ENCODE measurements around the gene THAP11. TPM values are rescaled to one million over a fixed set of nuclear protein-coding genes. Genes with fewer than 3 reads are reported as not detected.

THAP11 gene
- total and polyA plus RNA-seq, 2 of the 13 experiments (the other 11 are each of a cell fraction or from before 2014, with no cell fraction given), result 44.2 to 53.4 TPM

DNA sequence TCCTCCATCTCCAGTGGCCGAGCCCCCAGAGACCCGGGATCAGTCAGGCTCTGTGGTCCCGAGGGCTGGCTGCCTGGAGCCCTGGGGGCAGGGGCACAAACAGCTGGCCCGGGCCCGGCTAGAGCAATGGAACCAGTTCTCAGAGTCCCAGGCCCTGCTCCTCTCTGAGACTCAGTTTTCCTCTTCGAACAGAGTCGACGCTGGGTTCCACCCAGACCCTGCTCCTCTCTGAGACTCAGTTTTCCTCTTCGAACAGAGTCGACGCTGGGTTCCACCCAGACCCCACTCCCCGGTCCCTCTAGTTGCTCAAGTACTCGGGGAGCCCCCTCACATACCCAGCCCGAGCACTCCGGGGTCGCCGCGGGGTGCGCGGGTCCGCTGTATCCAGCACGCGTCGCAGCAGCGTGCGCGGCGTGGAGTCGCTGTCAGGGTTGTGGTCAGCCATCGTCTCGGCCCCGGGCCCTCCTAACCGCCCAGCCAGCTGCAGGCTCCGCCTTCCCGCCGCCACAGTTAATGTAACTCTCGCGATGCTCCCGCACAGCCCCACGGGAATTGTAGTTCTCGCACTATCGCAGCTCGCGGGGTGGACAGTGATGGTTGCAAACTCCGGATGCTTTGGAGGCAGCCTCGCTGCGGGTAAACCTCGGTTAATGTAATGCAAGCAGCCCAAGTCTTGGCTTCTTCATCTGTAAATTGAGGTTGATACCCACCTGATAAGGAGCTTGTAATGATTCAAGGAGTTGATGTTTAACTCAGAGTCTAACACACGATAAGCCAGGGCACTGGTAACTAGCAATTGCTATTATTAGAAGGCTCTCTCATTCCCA lies 8.5 kb upstream of the THAP11 start (continued):
- TF ChIP-seq MTA1 (CRISPR knock-in tag; IDR thresholded peaks at IDR 0.05; ENCODE audit: borderline replicate concordance), result peak; percentile 58; the same call in 1 of the 2 replicates
- peak; percentile 83; the same call in 1 of the 2 replicates for TF ChIP-seq ZNF749 (CRISPR knock-in tag; IDR thresholded peaks at IDR 0.05; ENCODE audit: borderline replicate concordance)
- TF ChIP-seq ZNF777 (CRISPR knock-in tag; IDR thresholded peaks at IDR 0.05), result peak; percentile 80
- no peak for TF ChIP-seq ZNF75D (CRISPR knock-in tag; IDR thresholded peaks at IDR 0.05; ENCODE audit: borderline replicate concordance)
- TF ChIP-seq SP5 (CRISPR knock-in tag; IDR thresholded peaks at IDR 0.05; ENCODE audit: borderline replicate concordance, low read depth), result peak; percentile 53; the same call in 1 of the 2 replicates
- TF ChIP-seq ZNF205 (CRISPR knock-in tag; IDR thresholded peaks at IDR 0.05), result peak; percentile 82
- no peak for TF ChIP-seq HNRNPK (IDR thresholded peaks at IDR 0.05; ENCODE audit: low read depth, low read length, poor library complexity, severe bottlenecking)
- TF ChIP-seq ZNF234 (CRISPR knock-in tag; conservative IDR thresholded peaks at IDR 0.05), result 0 out of 2 replicates have a peak, but pooled peaks have one; percentile 45
- no peak; the same call in 1 of the 2 replicates for TF ChIP-seq SOX13 (IDR thresholded peaks at IDR 0.05)
- peak in 1 of 2 experiments; percentile 26; a peak in 1 of 4 replicates for TF ChIP-seq SOX13 (CRISPR knock-in tag; conservative IDR thresholded peaks at IDR 0.05 in 1 of 2, IDR thresholded peaks at IDR 0.05 in 1 of 2)
- no peak for TF ChIP-seq IKZF1 (IDR thresholded peaks at IDR 0.05)
- TF ChIP-seq GABPB1 (CRISPR knock-in tag; IDR thresholded peaks at IDR 0.05), result peak; percentile 90
- TF ChIP-seq JUND (CRISPR knock-in tag; IDR thresholded peaks at IDR 0.05), result no peak
- TF ChIP-seq KLF11 (CRISPR knock-in tag; IDR thresholded peaks at IDR 0.05), result no peak; the same call in 1 of the 2 replicates
- TF ChIP-seq ZNF280B (CRISPR knock-in tag; IDR thresholded peaks at IDR 0.05; ENCODE audit: borderline replicate concordance), result peak; percentile 94; the same call in 1 of the 2 replicates
- no peak for TF ChIP-seq ZNF207 (IDR thresholded peaks at IDR 0.05; ENCODE audit: borderline replicate concordance)
- TF ChIP-seq, protein P1, sequence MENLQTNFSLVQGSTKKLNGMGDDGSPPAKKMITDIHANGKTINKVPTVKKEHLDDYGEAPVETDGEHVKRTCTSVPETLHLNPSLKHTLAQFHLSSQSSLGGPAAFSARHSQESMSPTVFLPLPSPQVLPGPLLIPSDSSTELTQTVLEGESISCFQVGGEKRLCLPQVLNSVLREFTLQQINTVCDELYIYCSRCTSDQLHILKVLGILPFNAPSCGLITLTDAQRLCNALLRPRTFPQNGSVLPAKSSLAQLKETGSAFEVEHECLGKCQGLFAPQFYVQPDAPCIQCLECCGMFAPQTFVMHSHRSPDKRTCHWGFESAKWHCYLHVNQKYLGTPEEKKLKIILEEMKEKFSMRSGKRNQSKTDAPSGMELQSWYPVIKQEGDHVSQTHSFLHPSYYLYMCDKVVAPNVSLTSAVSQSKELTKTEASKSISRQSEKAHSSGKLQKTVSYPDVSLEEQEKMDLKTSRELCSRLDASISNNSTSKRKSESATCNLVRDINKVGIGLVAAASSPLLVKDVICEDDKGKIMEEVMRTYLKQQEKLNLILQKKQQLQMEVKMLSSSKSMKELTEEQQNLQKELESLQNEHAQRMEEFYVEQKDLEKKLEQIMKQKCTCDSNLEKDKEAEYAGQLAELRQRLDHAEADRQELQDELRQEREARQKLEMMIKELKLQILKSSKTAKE (CRISPR knock-in tag; IDR thresholded peaks at IDR 0.05; ENCODE audit: borderline replicate concordance), result peak; percentile 27; the same call in 1 of the 2 replicates
- no peak for TF ChIP-seq NFE2L2 (IDR thresholded peaks at IDR 0.05; ENCODE audit: low read length)
- no peak; the same call in 1 of the 2 replicates for TF ChIP-seq NFE2L1 (CRISPR knock-in tag; IDR thresholded peaks at IDR 0.05; ENCODE audit: borderline replicate concordance)
- TF ChIP-seq ZNF230 (CRISPR knock-in tag; IDR thresholded peaks at IDR 0.05), result 0 out of 2 replicates have a peak, but pooled peaks have one; percentile 86
- peak; percentile 82; the same call in 1 of the 2 replicates for TF ChIP-seq ZNF160 (CRISPR knock-in tag; IDR thresholded peaks at IDR 0.05)
- TF ChIP-seq ZNF577 (CRISPR knock-in tag; IDR thresholded peaks at IDR 0.05; ENCODE audit: borderline replicate concordance, low read depth), result no peak
- TF ChIP-seq FIP1L1 (IDR thresholded peaks at IDR 0.05; ENCODE audit: borderline replicate concordance, insufficient read depth, low read depth, low read length), result no peak

All from HepG2 (cell line).